H9 (cell line): ENCODE measurements around the gene SPECC1L. TPM values are rescaled to one million over a fixed set of nuclear protein-coding genes. Genes with fewer than 3 reads are reported as not detected.

Experiments used
- DNase-seq: peaks from one replicate; pipeline ENCODE4 v3.0.0-alpha.2; 2017
- H2AFZ ChIP-seq: one replicate; pipeline ENCODE4 v1.6.1; 2013; ENCODE audit warnings: mild to moderate bottlenecking, low read length, control low read depth, moderate library complexity
- H2AK5ac ChIP-seq: 2 replicates; pipeline ENCODE4 v1.6.1; 2013; ENCODE audit warnings: low read length, control low read depth, mixed read lengths; ENCODE audit not compliant: insufficient read length
- H2BK120ac ChIP-seq: one replicate; pipeline ENCODE4 v1.6.1; 2013; ENCODE audit warnings: low read depth, mild to moderate bottlenecking, low read length, control low read depth, inconsistent platforms; ENCODE audit not compliant: poor library complexity, severe bottlenecking
- H2BK12ac ChIP-seq: 2 replicates; pipeline ENCODE4 v1.6.1; 2013; ENCODE audit warnings: low read length, control low read depth, mixed read lengths, low read depth; ENCODE audit not compliant: insufficient read length
- H2BK15ac ChIP-seq: 2 replicates; pipeline ENCODE4 v1.6.1; 2013; ENCODE audit warnings: low read depth, low read length, control low read depth
- H2BK20ac ChIP-seq: one replicate; pipeline ENCODE4 v1.6.1; 2013; ENCODE audit warnings: low read depth, mild to moderate bottlenecking, low read length, control low read depth, inconsistent platforms; ENCODE audit not compliant: poor library complexity, severe bottlenecking
- H2BK5ac ChIP-seq: 2 replicates; pipeline ENCODE4 v1.6.1; 2013; ENCODE audit warnings: low read length, control low read depth, mixed read lengths; ENCODE audit not compliant: insufficient read length
- H3K14ac ChIP-seq: 2 replicates; pipeline ENCODE4 v1.6.1; 2013; ENCODE audit warnings: low read length, control low read depth; ENCODE audit not compliant: insufficient read depth
- H3K18ac ChIP-seq: 2 replicates; pipeline ENCODE4 v1.6.1; 2013; ENCODE audit warnings: low read depth, mild to moderate bottlenecking, mixed read lengths, low read length, control low read depth; ENCODE audit not compliant: insufficient read length
- H3K23ac ChIP-seq: 2 replicates; pipeline ENCODE4 v1.6.1; 2013; ENCODE audit warnings: low read length, control low read depth, mixed read lengths, low read depth; ENCODE audit not compliant: insufficient read length
- H3K23me2 ChIP-seq: 2 replicates; pipeline ENCODE4 v1.6.1; 2013; ENCODE audit warnings: low read depth, mild to moderate bottlenecking, mixed read lengths, low read length, control low read depth; ENCODE audit not compliant: insufficient read length, poor library complexity, severe bottlenecking
- H3K27ac ChIP-seq: 2 replicates; pipeline ENCODE4 v1.5.1; 2013; ENCODE audit warnings: low read length, control low read depth, mixed read lengths, low read depth; ENCODE audit not compliant: insufficient read length
- H3K27me3 ChIP-seq: 2 replicates; pipeline ENCODE4 v1.6.1; 2013; ENCODE audit warnings: low read length, control low read depth, inconsistent platforms; ENCODE audit not compliant: insufficient read depth
- H3K4ac ChIP-seq: 2 replicates; pipeline ENCODE4 v1.6.1; 2013; ENCODE audit warnings: low read depth, mild to moderate bottlenecking, control low read depth, inconsistent platforms, low read length, moderate library complexity
- H3K4me1 ChIP-seq: 2 replicates; pipeline ENCODE4 v1.6.1; 2013; ENCODE audit warnings: low read length, control low read depth, inconsistent platforms; ENCODE audit not compliant: insufficient read depth
- H3K4me2 ChIP-seq: 2 replicates; pipeline ENCODE4 v1.6.1; 2013; ENCODE audit warnings: low read length, control low read depth, mixed read lengths; ENCODE audit not compliant: insufficient read length, insufficient read depth
- H3K56ac ChIP-seq: 2 replicates; pipeline ENCODE4 v1.6.1; 2013; ENCODE audit warnings: low read depth, mild to moderate bottlenecking, mixed read lengths, low read length, control low read depth; ENCODE audit not compliant: insufficient read length
- H3K79me1 ChIP-seq: 2 replicates; pipeline ENCODE4 v1.6.1; 2013; ENCODE audit warnings: low read depth, mild to moderate bottlenecking, moderate library complexity, low read length, control low read depth, inconsistent platforms; ENCODE audit not compliant: insufficient read depth, poor library complexity, severe bottlenecking
- H3K79me2 ChIP-seq: 2 replicates; pipeline ENCODE4 v1.6.1; 2013; ENCODE audit warnings: low read length, control low read depth, inconsistent platforms; ENCODE audit not compliant: insufficient read depth
- H3K9ac ChIP-seq: 2 replicates; pipeline ENCODE4 v1.6.1; 2013; ENCODE audit warnings: low read length, control low read depth, mixed read lengths; ENCODE audit not compliant: insufficient read length; ENCODE audit errors: extremely low read depth
- H3K9me3 ChIP-seq: one replicate; pipeline ENCODE4 v1.6.1; 2013; ENCODE audit warnings: low read depth, low read length, inconsistent platforms; ENCODE audit not compliant: control insufficient read depth
- H3T11ph ChIP-seq: one replicate; pipeline ENCODE4 v1.6.1; 2013; ENCODE audit warnings: mild to moderate bottlenecking, low read length, control low read depth, inconsistent platforms
- H4K20me1 ChIP-seq: one replicate; pipeline ENCODE4 v1.6.1; 2013; ENCODE audit not compliant: control insufficient read depth, insufficient read length, insufficient read depth
- H4K5ac ChIP-seq: 2 replicates; pipeline ENCODE4 v1.6.1; 2013; ENCODE audit warnings: low read depth, mild to moderate bottlenecking, mixed read lengths, low read length, control low read depth; ENCODE audit not compliant: insufficient read length
- H4K8ac ChIP-seq: replicated peaks from 2 replicates; pipeline ENCODE4 v1.6.1; 2013; ENCODE audit warnings: low read length, control low read depth, mixed read lengths, low read depth; ENCODE audit not compliant: insufficient read length
- H4K91ac ChIP-seq: 2 replicates; pipeline ENCODE4 v1.6.1; 2013; ENCODE audit warnings: low read depth, mild to moderate bottlenecking, moderate library complexity, mixed read lengths, low read length, control low read depth; ENCODE audit not compliant: insufficient read length
- H3K27ac Mint-ChIP-seq, 3 experiments: 2 replicates in 2 of 3; 3 replicates in 1 of 3; pipeline ENCODE4 v1.8.0; 2020 to 2021; ENCODE audit warnings: mixed read lengths in 3 of 3, mild to moderate bottlenecking in 1 of 3, moderate library complexity in 1 of 3
- H3K27me3 Mint-ChIP-seq: 2 replicates; pipeline ENCODE4 v1.8.0; 2021; ENCODE audit warnings: low read depth, mild to moderate bottlenecking, moderate library complexity, mixed read lengths
- H3K36me3 Mint-ChIP-seq, 3 experiments: 2 replicates in 2 of 3; 3 replicates in 1 of 3; pipeline ENCODE4 v1.8.0; 2020 to 2021; ENCODE audit warnings: low read depth in 3 of 3, mixed read lengths in 3 of 3; ENCODE audit not compliant: insufficient read depth in 1 of 3
- H3K4me1 Mint-ChIP-seq, 2 experiments: 2 replicates each; pipeline ENCODE4 v1.8.0; 2020; ENCODE audit warnings: mixed read lengths in 2 of 2
- H3K4me3 Mint-ChIP-seq, 2 experiments: 2 replicates in 1 of 2; 3 replicates in 1 of 2; pipeline ENCODE4 v1.8.0; 2020 to 2021; ENCODE audit warnings: mild to moderate bottlenecking in 2 of 2, mixed read lengths in 2 of 2, moderate library complexity in 1 of 2
- H3K9me3 Mint-ChIP-seq, 2 experiments: 2 replicates in 1 of 2; 3 replicates in 1 of 2; pipeline ENCODE4 v1.8.0; 2020; ENCODE audit warnings: mild to moderate bottlenecking in 2 of 2, mixed read lengths in 2 of 2, moderate library complexity in 1 of 2
- WGBS: extraction: QIAGEN DNeasy Blood & Tissue Kit; methylation state at CpG from one replicate; pipeline ENCODE4 v1.1.7; 2013; ENCODE audit warnings: missing lambda C conversion rate, low lambda C conversion rate, mixed read lengths; ENCODE audit not compliant: insufficient read length; ENCODE audit errors: extremely low coverage; 5-methylcytosine and 5-hydroxymethylcytosine counted together
- total RNA-seq: library from RNA; stranded (reverse); gene quantifications from 2 replicates; pipeline ENCODE4 v1.2.1, GENCODE V29; 2021
- TF ChIP-seq, protein P1 (sequence below): fragments of 200-600 bp; sonication (generic); conservative IDR thresholded peaks from 3 replicates; pipeline ENCODE4 v1.8.0; 2021; ENCODE audit warnings: antibody characterized with exemption, mild to moderate bottlenecking

SPECC1L gene
- total RNA-seq, 1 experiment from 2014 or later: 57.1 TPM

DNA sequence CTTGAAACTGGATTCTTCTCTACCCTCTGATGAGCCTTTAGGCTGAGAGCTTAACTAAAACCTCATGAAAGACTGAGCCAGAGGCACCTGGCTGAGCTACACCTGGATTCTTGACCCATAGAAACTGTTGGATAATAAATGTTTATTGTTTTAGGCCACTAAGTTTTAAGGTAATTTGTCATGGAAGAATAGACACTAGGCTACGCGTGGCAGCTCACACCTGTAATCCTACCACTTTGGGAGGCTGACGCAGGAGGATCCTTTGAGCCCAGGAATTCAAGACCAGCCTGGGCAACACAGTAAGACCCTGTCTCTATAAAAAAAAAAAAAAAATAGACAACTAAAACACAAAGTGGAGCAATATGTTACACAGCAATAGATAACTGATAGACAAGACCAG is 195.3 kb downstream of the SPECC1L start:
- no peaks in the 10 kb centered on the region for H3K36me3 Mint-ChIP-seq
- no peak for DNase-seq
- Histone ChIP-seq H2BK15ac (no peak overlapping the region), H3K4ac (no peak overlapping the region), H2BK12ac (no peak overlapping the region), H4K8ac (no peak overlapping the region), H3K18ac (no peak overlapping the region), H3K79me1 (no peaks in the 10 kb centered on the region), H4K91ac (no peak overlapping the region), H3K56ac (no peak overlapping the region), H2AK5ac (no peak overlapping the region), H3K14ac (no peak overlapping the region), H3K27ac (no peak overlapping the region), H3K4me1 (no peaks in the 10 kb centered on the region; the same call in 1 of the 2 replicates), H2BK5ac (no peak overlapping the region), H3K9ac (no peak overlapping the region), H3K79me2 (no peaks in the 10 kb centered on the region), H3K27me3 (no peaks in the 10 kb centered on the region), H3K4me2 (no peak overlapping the region), H2AFZ (no peak overlapping the region), H3T11ph (no peak overlapping the region), H4K5ac (no peak overlapping the region), H3K23me2 (no peaks in the 10 kb centered on the region), H3K23ac (no peak overlapping the region), H2BK20ac (no peak overlapping the region), H3K9me3 (no peaks in the 10 kb centered on the region), H4K20me1 (no peaks in the 10 kb centered on the region), H2BK120ac (no peak overlapping the region)
- H3K4me3 Mint-ChIP-seq: no peak overlapping the region
- TF ChIP-seq, protein P1, sequence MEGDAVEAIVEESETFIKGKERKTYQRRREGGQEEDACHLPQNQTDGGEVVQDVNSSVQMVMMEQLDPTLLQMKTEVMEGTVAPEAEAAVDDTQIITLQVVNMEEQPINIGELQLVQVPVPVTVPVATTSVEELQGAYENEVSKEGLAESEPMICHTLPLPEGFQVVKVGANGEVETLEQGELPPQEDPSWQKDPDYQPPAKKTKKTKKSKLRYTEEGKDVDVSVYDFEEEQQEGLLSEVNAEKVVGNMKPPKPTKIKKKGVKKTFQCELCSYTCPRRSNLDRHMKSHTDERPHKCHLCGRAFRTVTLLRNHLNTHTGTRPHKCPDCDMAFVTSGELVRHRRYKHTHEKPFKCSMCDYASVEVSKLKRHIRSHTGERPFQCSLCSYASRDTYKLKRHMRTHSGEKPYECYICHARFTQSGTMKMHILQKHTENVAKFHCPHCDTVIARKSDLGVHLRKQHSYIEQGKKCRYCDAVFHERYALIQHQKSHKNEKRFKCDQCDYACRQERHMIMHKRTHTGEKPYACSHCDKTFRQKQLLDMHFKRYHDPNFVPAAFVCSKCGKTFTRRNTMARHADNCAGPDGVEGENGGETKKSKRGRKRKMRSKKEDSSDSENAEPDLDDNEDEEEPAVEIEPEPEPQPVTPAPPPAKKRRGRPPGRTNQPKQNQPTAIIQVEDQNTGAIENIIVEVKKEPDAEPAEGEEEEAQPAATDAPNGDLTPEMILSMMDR: no peak
- no peak overlapping the region for H3K27ac Mint-ChIP-seq
- H3K27me3 Mint-ChIP-seq: peaks cover 3% of the 10 kb centered on the region; the same call in 1 of the 2 replicates
- no peaks in the 10 kb centered on the region for H3K9me3 Mint-ChIP-seq
- no CpG with 5 or more reads among the region's 3 CpGs for WGBS
- peaks cover 13 to 16% of the 10 kb centered on the region in 2 experiments for H3K4me1 Mint-ChIP-seq
